GM19455 (cell line): ENCODE measurements around the gene ACBD7.

ENCODE experiments used
- ATAC-seq: cut with Tn5 transposase; IDR thresholded peaks from one replicate; pipeline ENCODE4 v1.9.1; 2021; ENCODE audit not compliant: unreplicated experiment

ACBD7 gene

DNA sequence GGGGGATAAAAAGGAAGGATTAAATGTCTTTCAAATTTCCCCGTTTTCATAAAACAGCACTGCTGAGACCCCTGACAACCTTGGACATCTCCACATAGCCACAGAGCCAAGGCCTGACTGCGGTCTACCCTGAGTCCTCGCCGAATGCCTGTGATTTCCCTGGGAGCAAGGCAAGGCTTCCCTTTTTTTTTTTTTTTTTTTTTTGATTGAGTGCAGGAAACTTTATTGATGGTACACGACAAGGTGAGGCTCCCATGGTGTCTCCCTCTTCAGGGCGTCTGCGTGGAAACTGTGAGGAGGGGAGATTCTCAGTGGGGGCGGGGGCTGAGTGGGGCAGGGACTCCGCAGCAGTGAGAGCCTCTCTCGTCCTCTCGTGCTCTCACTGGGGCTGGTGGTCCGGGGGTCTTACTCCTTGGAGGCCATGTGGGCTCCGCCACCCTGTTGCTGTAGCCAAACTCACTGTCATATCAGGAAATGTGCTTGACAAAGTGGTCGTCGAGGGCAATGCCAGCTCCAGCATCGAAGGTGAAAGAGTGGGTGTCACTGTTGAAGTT, 4.4 kb upstream of the ACBD7 start:
- ATAC-seq: no peak

- no peak for ATAC-seq
Measured at GRCh38 chr10:15091418-15091817, 2.8 kb upstream of the ACBD7 start.

- ATAC-seq: no peak
Measured at GRCh38 chr10:15084502-15084922, 4.1 kb downstream of the ACBD7 start.

GRCh38 chr10:15083674-15084501, 4.7 kb downstream of the ACBD7 start:
- ATAC-seq: no peak

DNA sequence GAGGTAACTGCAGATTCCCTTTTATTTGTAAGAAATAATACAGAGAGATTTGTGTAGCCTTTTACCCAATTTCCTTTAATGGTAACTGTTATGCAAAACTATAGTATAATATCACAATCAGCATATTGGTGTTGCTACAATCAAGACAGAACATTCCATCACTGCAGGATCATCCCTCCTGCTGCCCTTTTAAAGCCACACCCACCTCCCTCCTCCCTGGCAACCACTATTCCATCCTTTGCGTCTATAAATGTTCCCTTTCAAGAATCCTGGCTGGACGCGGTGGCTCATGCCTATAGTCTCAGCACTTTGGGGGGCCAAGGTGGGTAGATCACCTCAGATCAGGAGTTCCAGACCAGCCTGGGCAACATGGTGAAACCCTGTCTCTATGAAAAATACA, 13.2 kb downstream of the ACBD7 start:
- no peak for ATAC-seq

DNA sequence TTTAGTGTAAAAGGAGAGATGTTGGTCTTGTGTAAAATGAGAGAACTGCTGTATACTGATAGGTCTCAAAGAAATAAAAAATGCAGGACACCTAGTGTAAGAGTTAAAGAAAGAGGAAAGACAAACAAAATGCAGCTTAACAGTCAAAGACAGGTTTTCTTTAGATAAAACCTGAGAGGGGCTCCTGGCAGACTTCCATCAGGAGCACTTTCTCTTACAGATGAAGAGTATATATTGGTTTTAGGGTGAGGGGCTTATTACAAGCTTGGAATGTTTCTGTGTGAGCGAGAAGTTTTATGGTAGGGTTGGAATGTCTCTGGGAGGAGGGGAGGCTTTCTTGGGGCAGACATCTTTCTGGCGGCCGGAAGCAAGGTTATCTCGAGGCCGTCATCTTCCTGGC, 16.2 kb downstream of the ACBD7 start:
- no peak for ATAC-seq

- no peak for ATAC-seq
Measured at GRCh38 chr10:15069230-15069629, 19.3 kb downstream of the ACBD7 start.

DNA sequence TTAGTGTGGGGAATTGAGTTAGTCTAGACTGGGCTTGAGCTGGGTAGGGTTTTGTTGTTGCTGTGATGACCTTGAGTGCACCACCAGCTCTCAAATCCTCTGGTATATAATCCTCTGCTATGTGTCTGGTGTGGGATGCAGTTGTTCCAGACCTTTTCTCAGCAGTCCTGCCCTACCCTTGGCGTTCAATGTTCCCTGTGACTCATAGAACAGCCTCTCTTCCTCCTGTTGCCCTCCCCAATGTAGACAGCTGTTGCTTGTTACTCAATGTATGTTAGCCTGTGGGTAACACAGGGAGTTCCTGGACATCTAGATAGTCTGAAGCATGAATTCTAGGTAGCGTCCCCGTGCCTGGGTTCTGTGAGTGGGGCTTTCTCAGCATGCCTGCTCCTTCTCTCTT, 19.8 kb downstream of the ACBD7 start:
- ATAC-seq: no peak

- no peak for ATAC-seq
Measured at GRCh38 chr10:15067154-15067553, 21.4 kb downstream of the ACBD7 start.

DNA sequence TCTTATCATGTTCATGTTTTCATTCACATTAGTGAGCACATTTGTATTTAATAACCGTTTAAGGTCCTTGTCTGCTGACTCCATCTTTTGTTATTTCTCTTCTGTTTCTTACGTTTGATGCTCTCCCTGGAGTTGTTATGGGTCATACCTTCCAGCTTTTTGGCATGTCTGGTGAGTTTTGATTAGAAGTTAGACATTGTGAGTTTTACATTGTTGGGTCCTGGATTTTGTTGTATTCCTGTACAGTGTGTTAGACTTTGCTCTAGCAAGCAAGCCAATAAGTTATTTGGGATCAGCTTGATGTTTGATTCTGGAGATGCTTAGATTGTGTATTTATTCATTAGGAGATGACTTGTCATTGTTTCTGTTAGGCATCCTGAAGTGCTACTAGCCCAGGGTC, 27.9 kb downstream of the ACBD7 start:
- ATAC-seq: no peak

GRCh38 chr10:15059914-15060313, 28.7 kb downstream of the ACBD7 start:
- ATAC-seq: no peak

GRCh38 chr10:15058689-15059088, 29.9 kb downstream of the ACBD7 start:
- ATAC-seq: no peak

DNA sequence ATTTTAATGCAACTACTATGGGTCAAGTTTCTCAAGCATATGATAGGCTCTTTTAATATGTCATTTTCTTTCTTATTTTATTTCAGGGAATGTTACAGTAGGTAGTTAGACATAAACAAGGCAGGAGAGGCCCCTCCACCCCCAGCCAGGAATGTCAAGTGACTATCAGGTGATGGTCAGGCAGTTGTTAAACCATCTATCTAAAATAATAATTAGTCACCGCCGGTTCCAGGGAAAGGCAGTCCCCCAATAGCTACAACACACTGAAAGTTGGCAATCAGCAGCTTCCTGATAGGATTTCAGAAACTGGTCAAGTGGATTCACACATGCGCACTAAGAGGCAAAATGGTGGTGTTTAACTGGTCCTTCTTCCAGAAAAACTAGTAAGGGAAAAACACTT, 35.5 kb downstream of the ACBD7 start:
- ATAC-seq: no peak

- ATAC-seq: no peak
Measured at GRCh38 chr10:15052121-15052520, 36.5 kb downstream of the ACBD7 start.

- no peak for ATAC-seq
Measured at GRCh38 chr10:15049533-15049932, 39.0 kb downstream of the ACBD7 start.

DNA sequence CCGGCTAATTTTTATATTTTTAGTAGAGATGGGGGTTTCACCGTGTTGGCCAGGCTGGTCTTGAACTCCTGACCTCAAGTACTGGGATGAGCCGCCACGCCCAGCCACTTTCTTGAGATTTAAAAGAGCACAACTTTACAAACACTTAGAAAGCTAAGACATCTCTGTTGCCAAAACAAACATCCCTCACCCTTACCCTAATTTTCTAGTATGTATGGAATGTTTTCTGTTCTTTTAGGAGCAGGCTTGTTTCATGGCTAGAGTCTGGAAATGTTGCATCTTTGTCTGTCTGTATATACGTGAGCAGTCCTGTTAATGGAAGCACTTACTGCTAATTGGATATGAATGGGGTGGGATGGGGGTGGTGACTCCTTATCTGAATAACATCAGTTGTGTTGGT, 42.0 kb downstream of the ACBD7 start:
- no peak for ATAC-seq

DNA sequence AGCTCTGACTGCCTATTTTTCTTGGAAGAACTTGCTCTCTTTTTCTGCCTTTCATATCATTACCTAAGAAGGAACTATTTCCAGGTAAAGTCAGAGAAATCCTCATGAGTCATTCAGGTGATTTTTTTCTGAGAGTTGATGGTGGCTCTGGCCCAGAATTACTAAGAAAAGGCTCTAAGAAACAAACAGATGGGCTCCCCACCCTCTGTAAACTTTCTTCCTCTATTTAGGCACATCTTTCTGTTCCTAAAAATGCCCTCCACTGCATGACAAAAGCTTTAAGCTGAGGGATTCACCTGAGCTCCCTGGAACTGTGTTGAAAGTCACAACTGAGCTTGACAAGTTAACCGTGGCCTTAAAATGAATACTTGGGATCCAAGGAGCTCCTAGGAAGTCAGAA, 43.2 kb downstream of the ACBD7 start:
- ATAC-seq: no peak

DNA sequence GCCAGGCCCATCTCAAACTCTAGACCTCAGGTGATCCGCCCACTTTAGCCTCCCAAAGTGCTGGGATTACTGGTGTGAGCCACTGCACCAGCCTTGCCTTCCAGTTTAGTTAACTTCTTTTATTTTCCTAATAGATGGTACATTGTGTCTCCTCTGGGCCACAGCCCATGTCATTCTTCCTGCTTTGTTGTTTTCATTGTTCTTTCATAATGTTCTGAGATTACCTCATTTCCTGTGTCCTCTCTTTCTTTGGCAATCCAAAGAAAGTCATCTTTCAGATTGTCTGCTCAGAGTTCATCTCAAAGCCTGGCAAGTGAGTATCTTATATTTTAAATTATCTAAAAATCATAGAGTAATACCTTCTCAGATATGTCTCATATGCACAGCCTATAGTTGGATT, 44.9 kb downstream of the ACBD7 start, which contains the start of gene OLAH:
TSS of gene OLAH (plus strand) at position 270 of the 400 bp plus-strand sequence. CDS start 3,346 bp downstream, outside the sequence.
- no peak for ATAC-seq

DNA sequence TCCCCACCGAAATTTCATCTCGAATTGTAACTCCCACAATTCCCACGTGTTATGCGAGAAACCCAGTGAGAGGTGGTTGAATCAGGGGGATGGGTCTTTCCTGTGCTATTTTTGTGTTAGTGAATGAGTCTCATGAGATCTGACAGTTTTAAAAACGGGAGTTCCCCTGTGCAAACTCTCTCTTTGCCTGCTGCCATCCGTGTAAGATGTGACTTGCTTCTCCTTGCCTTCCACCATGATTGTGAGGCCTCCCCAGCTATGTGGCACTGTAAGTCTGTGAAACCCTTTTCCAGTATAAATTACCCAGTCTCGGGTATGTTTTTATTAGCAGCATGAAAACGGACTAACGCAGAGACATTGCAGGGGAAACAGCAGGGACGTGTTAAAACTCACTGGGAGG, 50.2 kb downstream of the ACBD7 start:
- ATAC-seq: no peak

DNA sequence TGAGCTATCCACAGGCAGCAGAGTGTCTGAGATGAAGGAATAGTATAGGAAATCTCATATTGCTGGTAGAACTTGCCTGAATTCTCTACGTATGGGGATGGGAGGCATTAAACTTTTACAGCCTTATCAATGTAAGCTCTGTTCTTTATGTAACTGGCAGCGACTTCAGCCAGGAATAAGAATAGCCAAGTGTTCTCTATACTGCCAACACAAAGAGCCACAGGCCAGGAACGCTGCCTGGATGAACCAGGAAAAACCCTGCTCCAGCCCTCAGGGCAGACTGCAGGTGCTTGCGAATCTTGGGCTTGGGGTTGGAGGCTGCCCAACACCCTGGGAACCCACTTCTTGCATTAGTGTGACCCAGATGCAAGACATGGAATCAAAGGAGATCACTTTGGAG, 50.9 kb downstream of the ACBD7 start:
- ATAC-seq: no peak

DNA sequence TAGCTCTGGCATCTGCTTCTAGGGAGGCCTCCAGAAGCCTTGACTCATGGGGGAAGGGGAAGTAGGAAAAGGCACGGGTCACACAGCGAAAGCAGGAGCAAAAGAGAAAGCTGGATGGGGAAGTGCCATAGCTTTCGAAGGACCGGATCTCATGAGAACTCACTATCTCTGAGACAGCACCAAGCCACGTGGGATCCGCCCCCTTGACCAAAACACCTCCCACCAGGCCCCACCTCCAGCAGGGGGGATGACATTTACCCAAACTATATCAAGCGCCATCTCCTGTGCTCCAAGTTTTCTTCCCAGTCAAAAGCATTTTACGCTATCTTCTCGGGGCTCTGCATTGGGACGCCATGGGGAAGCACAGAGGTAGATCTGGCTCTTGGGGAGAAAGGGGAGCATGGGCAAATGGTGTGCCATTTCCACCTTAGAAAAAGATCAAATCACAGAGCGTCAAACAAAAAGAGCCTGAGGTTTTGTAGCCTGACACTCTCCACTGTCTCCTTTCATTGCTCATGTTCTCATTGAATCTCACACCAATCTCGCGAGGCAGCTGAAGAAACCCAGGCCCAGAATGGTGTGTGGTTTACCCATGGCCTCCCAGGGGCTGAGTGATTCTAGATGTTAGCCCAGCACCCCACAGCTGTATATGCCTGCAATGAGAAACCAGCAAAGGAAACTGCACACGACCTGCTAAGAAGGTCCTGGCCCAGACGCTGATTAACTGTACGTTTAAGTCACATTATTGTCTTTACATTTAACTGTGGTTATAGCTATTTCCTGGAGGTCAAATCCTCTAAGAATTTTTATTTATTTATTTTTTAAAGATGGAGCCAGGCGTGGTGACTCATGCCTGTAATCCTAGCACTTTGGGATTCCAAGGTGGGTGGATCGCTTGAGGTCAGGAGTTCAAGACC, 52.9 kb downstream of the ACBD7 start:
- ATAC-seq: no peak

GRCh38 chr10:15027741-15028140, 60.8 kb downstream of the ACBD7 start:
- no peak for ATAC-seq
